Measurements from ENCODE around the gene HDDC3. TPM values are rescaled to one million over a fixed set of nuclear protein-coding genes. Genes with fewer than 3 reads are reported as not detected.
A peak's percentile ranks its signal among the peaks of the same experiment; 100 is the strongest.

HDDC3 gene
- total and polyA plus RNA-seq, 2 donors: 18.7 to 25.4 TPM

GRCh38 chr15:90936823-90937222 is 4.5 kb upstream of the HDDC3 start:
- Histone ChIP-seq H3K27ac (ENCODE audit: low read depth in 1 of 2, low read length in 1 of 2) (no peak overlapping the region), H3K36me3 (ENCODE audit: control insufficient read depth in 2 of 2, insufficient read depth in 2 of 2, low read length in 1 of 2) (peaks cover 26 to 32% of the 10 kb centered on the region in 2 donors), H3K27me3 (ENCODE audit: control insufficient read depth in 2 of 2, insufficient read depth in 1 of 2, low read length in 1 of 2) (no peaks in the 10 kb centered on the region), H3K4me1 (ENCODE audit: control insufficient read depth in 2 of 2, insufficient read depth in 2 of 2, low read length in 2 of 2) (peaks cover 17 to 34% of the 10 kb centered on the region in 2 donors), H3K4me3 (ENCODE audit: low read length in 2 of 2) (no peak overlapping the region), H3K9me3 (ENCODE audit: control insufficient read depth in 2 of 2, insufficient read depth in 1 of 2, low read length in 1 of 2) (peaks cover 0 to 4% of the 10 kb centered on the region in 2 donors)
- WGBS: 95% methylated on average over 1 of the region's 1 CpG
- no peak for DNase-seq (ENCODE audit: low read depth in 6 of 9, low spot score in 9 of 9)

- Histone ChIP-seq H3K27me3 (ENCODE audit: control insufficient read depth in 2 of 2, insufficient read depth in 1 of 2, low read length in 1 of 2) (no peaks in the 10 kb centered on the region), H3K4me3 (ENCODE audit: low read length in 2 of 2) (peak within 1 kb of the TSS; percentile 62 to 74), H3K36me3 (ENCODE audit: control insufficient read depth in 2 of 2, insufficient read depth in 2 of 2, low read length in 1 of 2) (peaks cover 15 to 16% of the 10 kb centered on the region in 2 donors), H3K27ac (ENCODE audit: low read depth in 1 of 2, low read length in 1 of 2) (peak within 1 kb of the TSS; percentile 88 to 94), H3K4me1 (ENCODE audit: control insufficient read depth in 2 of 2, insufficient read depth in 2 of 2, low read length in 2 of 2) (peaks cover 28 to 50% of the 10 kb centered on the region in 2 donors), H3K9me3 (ENCODE audit: control insufficient read depth in 2 of 2, insufficient read depth in 1 of 2, low read length in 1 of 2) (peaks cover 0 to 4% of the 10 kb centered on the region in 2 donors)
- peak in 8 of 9 donors; percentile 79 to 98 (median 94) for DNase-seq (ENCODE audit: low read depth in 6 of 9, low spot score in 9 of 9)
- 2% methylated on average over 65 of the region's 65 CpGs for WGBS
These were observed 2.8 kb upstream of the HDDC3 start, which contains the start of gene UNC45A for GRCh38 chr15:90934949-90935751. Gene UNC45A, plus strand, starts transcription at chr15:90935285. Its CDS starts 40 bp downstream, at chr15:90935325.

GRCh38 chr15:90934256-90934948 is 2.1 kb upstream of the HDDC3 start:
- H3K4me1 ChIP-seq (ENCODE audit: control insufficient read depth in 2 of 2, insufficient read depth in 2 of 2, low read length in 2 of 2): peaks cover 29 to 50% of the 10 kb centered on the region in 2 donors
- H3K27me3 ChIP-seq (ENCODE audit: control insufficient read depth in 2 of 2, insufficient read depth in 1 of 2, low read length in 1 of 2): no peaks in the 10 kb centered on the region
- WGBS: 2% methylated on average over 19 of the region's 19 CpGs
- peak in 8 of 9 donors; percentile 68 to 92 (median 84) for DNase-seq (ENCODE audit: low read depth in 6 of 9, low spot score in 9 of 9)
- peak overlapping the region; percentile 88 to 94 for H3K27ac ChIP-seq (ENCODE audit: low read depth in 1 of 2, low read length in 1 of 2)
- peaks cover 0 to 4% of the 10 kb centered on the region in 2 donors for H3K9me3 ChIP-seq (ENCODE audit: control insufficient read depth in 2 of 2, insufficient read depth in 1 of 2, low read length in 1 of 2)
- H3K36me3 ChIP-seq (ENCODE audit: control insufficient read depth in 2 of 2, insufficient read depth in 2 of 2, low read length in 1 of 2): peaks cover 8% of the 10 kb centered on the region in 2 donors
- H3K4me3 ChIP-seq (ENCODE audit: low read length in 2 of 2): peak overlapping the region; percentile 62 to 74

- H3K36me3 ChIP-seq (ENCODE audit: control insufficient read depth in 2 of 2, insufficient read depth in 2 of 2, low read length in 1 of 2): peaks cover 1 to 6% of the 10 kb centered on the region in 2 donors
- no peaks in the 10 kb centered on the region for H3K27me3 ChIP-seq (ENCODE audit: control insufficient read depth in 2 of 2, insufficient read depth in 1 of 2, low read length in 1 of 2)
- H3K9me3 ChIP-seq (ENCODE audit: control insufficient read depth in 2 of 2, insufficient read depth in 1 of 2, low read length in 1 of 2): peaks cover 0 to 4% of the 10 kb centered on the region in 2 donors
- H3K27ac ChIP-seq (ENCODE audit: low read depth in 1 of 2, low read length in 1 of 2): no peak overlapping the region
- H3K4me1 ChIP-seq (ENCODE audit: control insufficient read depth in 2 of 2, insufficient read depth in 2 of 2, low read length in 2 of 2): peaks cover 32 to 54% of the 10 kb centered on the region in 2 donors
- 79% methylated on average over 1 of the region's 1 CpG for WGBS
- H3K4me3 ChIP-seq (ENCODE audit: low read length in 2 of 2): no peak overlapping the region
- no peak for DNase-seq (ENCODE audit: low read depth in 6 of 9, low spot score in 9 of 9)
These were observed 952 bp upstream of the HDDC3 start for GRCh38 chr15:90933301-90933700.

DNA sequence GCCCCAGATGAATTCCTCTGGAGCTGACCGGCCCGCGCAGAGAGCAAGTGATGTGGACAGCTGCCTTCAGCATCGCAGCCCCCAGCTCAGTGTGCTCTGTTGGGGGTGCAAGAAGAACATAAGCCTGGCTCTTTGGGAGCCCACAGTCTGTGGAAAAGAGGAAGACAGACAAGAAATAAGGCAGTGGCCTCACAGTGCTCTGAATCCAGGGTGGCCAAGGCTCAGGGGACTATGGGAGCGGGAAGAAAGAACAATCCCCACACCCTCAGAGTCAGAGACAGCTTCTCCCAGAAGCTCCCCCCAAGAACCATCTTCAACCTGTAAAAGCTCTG is 277 bp upstream of the HDDC3 start:
- Histone ChIP-seq H3K4me1 (ENCODE audit: control insufficient read depth in 2 of 2, insufficient read depth in 2 of 2, low read length in 2 of 2) (peaks cover 32 to 54% of the 10 kb centered on the region in 2 donors), H3K9me3 (ENCODE audit: control insufficient read depth in 2 of 2, insufficient read depth in 1 of 2, low read length in 1 of 2) (peaks cover 0 to 4% of the 10 kb centered on the region in 2 donors), H3K27ac (ENCODE audit: low read depth in 1 of 2, low read length in 1 of 2) (peak overlapping the region in 1 of 2 donors; percentile 89), H3K36me3 (ENCODE audit: control insufficient read depth in 2 of 2, insufficient read depth in 2 of 2, low read length in 1 of 2) (peaks cover 0 to 4% of the 10 kb centered on the region in 2 donors), H3K4me3 (ENCODE audit: low read length in 2 of 2) (peak overlapping the region; percentile 57), H3K27me3 (ENCODE audit: control insufficient read depth in 2 of 2, insufficient read depth in 1 of 2, low read length in 1 of 2) (no peaks in the 10 kb centered on the region)
- DNase-seq (ENCODE audit: low read depth in 6 of 9, low spot score in 9 of 9): no peak
- WGBS: 24% methylated on average over 5 of the region's 5 CpGs

DNA sequence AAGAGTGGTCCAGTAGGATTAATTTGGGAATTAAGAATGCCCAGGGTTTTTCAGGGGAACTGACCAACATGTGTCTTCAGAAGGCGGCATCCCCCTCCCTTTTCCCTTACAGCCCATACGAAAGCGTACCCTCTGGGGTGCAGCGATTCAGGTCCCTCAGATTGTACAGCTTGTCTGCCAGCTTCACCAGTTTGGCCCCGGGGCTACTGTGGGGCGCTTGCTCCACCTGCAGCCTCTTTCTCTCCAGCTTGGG is 848 bp downstream of the HDDC3 start:
- Histone ChIP-seq H3K27me3 (ENCODE audit: control insufficient read depth in 2 of 2, insufficient read depth in 1 of 2, low read length in 1 of 2) (no peaks in the 10 kb centered on the region), H3K4me1 (ENCODE audit: control insufficient read depth in 2 of 2, insufficient read depth in 2 of 2, low read length in 2 of 2) (peaks cover 32 to 54% of the 10 kb centered on the region in 2 donors), H3K9me3 (ENCODE audit: control insufficient read depth in 2 of 2, insufficient read depth in 1 of 2, low read length in 1 of 2) (peaks cover 0 to 4% of the 10 kb centered on the region in 2 donors), H3K4me3 (ENCODE audit: low read length in 2 of 2) (peak overlapping the region; percentile 57), H3K36me3 (ENCODE audit: control insufficient read depth in 2 of 2, insufficient read depth in 2 of 2, low read length in 1 of 2) (no peaks in the 10 kb centered on the region), H3K27ac (ENCODE audit: low read depth in 1 of 2, low read length in 1 of 2) (peak overlapping the region; percentile 62 to 89)
- DNase-seq (ENCODE audit: low read depth in 6 of 9, low spot score in 9 of 9): no peak
- 18% methylated on average over 6 of the region's 6 CpGs for WGBS

- 81% methylated on average over 15 of the region's 15 CpGs for WGBS
- no peak overlapping the region for H3K4me3 ChIP-seq (ENCODE audit: low read length in 2 of 2)
- H3K27me3 ChIP-seq (ENCODE audit: control insufficient read depth in 2 of 2, insufficient read depth in 1 of 2, low read length in 1 of 2): no peaks in the 10 kb centered on the region
- peak overlapping the region; percentile 89 to 95 for H3K27ac ChIP-seq (ENCODE audit: low read depth in 1 of 2, low read length in 1 of 2)
- peaks cover 29 to 49% of the 10 kb centered on the region in 2 donors for H3K4me1 ChIP-seq (ENCODE audit: control insufficient read depth in 2 of 2, insufficient read depth in 2 of 2, low read length in 2 of 2)
- H3K36me3 ChIP-seq (ENCODE audit: control insufficient read depth in 2 of 2, insufficient read depth in 2 of 2, low read length in 1 of 2): no peaks in the 10 kb centered on the region
- peak in 1 of 9 donors; percentile 23 for DNase-seq (ENCODE audit: low read depth in 6 of 9, low spot score in 9 of 9)
- H3K9me3 ChIP-seq (ENCODE audit: control insufficient read depth in 2 of 2, insufficient read depth in 1 of 2, low read length in 1 of 2): peaks cover 0 to 4% of the 10 kb centered on the region in 2 donors
These were observed 1.3 kb downstream of the HDDC3 start for GRCh38 chr15:90930861-90931574.

DNA sequence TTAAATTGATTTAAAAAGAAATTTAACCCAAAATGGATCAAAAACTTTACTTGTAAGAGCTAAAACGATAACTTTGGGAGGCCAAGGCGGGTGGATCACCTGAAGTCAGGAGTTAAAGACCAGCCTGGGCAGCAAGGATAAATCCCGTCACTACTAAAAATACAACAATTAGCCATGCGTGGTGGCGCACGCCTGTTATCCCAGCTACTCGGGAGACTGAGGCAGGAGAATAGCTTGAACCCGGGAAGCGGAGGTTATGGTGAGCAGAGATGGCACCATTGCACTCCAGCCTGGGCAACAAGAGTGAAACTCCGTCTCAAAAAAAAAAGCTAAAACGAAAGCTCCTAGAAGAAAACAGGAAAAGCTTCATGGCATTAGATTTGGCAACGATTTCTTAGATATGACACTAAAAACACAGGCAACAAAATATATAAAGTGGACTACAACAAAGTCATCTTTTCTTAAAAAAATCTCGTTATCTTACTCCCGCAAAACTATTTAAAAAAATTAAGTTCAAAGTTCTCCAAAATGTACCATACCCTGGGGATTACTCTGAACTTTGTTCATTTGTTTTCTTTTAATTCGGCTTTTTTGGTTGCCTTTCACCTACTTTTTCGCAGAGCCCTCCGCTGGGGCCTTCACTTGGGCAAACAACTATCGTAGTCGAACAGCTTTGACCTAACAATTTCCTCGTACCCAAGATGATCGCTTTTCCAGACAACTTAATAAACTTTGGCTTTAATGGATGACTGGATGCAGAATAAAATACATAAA is 2.9 kb downstream of the HDDC3 start:
- DNase-seq (ENCODE audit: low read depth in 6 of 9, low spot score in 9 of 9): peak in 1 of 9 donors; percentile 49
- peak overlapping the region; percentile 74 to 82 for H3K4me3 ChIP-seq (ENCODE audit: low read length in 2 of 2)
- H3K27ac ChIP-seq (ENCODE audit: low read depth in 1 of 2, low read length in 1 of 2): peak overlapping the region; percentile 94 to 95
- H3K27me3 ChIP-seq (ENCODE audit: control insufficient read depth in 2 of 2, insufficient read depth in 1 of 2, low read length in 1 of 2): no peaks in the 10 kb centered on the region
- H3K9me3 ChIP-seq (ENCODE audit: control insufficient read depth in 2 of 2, insufficient read depth in 1 of 2, low read length in 1 of 2): no peaks in the 10 kb centered on the region
- peaks cover 18 to 37% of the 10 kb centered on the region in 2 donors for H3K4me1 ChIP-seq (ENCODE audit: control insufficient read depth in 2 of 2, insufficient read depth in 2 of 2, low read length in 2 of 2)
- no peaks in the 10 kb centered on the region for H3K36me3 ChIP-seq (ENCODE audit: control insufficient read depth in 2 of 2, insufficient read depth in 2 of 2, low read length in 1 of 2)
- WGBS: 48% methylated on average over 21 of the region's 21 CpGs
